ENCODE measurements around the gene ST8SIA1.

DNA sequence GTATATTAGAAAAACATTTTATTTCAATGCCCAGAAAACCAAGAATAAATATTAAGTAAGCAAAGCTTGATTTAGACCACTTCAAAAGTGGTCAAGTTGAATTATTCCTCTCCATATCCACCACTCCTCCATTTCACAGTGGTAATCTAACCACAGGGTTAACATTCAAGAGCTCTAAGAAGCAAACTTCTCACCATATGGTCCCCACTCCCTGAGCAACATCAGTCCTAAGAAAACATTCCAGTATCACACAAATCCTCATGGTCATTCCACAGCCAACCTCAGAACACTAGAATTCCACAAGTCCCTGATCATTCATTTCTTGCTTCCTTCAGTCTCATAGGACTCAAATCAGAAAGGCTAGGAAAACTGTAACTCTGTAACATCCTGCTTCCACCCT is 47.9 kb downstream of the ST8SIA1 start:
- TF ChIP-seq, protein P1, sequence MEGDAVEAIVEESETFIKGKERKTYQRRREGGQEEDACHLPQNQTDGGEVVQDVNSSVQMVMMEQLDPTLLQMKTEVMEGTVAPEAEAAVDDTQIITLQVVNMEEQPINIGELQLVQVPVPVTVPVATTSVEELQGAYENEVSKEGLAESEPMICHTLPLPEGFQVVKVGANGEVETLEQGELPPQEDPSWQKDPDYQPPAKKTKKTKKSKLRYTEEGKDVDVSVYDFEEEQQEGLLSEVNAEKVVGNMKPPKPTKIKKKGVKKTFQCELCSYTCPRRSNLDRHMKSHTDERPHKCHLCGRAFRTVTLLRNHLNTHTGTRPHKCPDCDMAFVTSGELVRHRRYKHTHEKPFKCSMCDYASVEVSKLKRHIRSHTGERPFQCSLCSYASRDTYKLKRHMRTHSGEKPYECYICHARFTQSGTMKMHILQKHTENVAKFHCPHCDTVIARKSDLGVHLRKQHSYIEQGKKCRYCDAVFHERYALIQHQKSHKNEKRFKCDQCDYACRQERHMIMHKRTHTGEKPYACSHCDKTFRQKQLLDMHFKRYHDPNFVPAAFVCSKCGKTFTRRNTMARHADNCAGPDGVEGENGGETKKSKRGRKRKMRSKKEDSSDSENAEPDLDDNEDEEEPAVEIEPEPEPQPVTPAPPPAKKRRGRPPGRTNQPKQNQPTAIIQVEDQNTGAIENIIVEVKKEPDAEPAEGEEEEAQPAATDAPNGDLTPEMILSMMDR (IDR thresholded peaks at IDR 0.05; ENCODE audit: low read depth, low read length, poor library complexity, severe bottlenecking): no peak
- no peak for TF ChIP-seq EZH2phosphoT487 (IDR thresholded peaks at IDR 0.05; ENCODE audit: borderline replicate concordance, low read length)
